ENCODE measurements around the gene SORL1.
A peak's percentile ranks its signal among the peaks of the same experiment; 100 is the strongest.

The SORL1 gene

DNA sequence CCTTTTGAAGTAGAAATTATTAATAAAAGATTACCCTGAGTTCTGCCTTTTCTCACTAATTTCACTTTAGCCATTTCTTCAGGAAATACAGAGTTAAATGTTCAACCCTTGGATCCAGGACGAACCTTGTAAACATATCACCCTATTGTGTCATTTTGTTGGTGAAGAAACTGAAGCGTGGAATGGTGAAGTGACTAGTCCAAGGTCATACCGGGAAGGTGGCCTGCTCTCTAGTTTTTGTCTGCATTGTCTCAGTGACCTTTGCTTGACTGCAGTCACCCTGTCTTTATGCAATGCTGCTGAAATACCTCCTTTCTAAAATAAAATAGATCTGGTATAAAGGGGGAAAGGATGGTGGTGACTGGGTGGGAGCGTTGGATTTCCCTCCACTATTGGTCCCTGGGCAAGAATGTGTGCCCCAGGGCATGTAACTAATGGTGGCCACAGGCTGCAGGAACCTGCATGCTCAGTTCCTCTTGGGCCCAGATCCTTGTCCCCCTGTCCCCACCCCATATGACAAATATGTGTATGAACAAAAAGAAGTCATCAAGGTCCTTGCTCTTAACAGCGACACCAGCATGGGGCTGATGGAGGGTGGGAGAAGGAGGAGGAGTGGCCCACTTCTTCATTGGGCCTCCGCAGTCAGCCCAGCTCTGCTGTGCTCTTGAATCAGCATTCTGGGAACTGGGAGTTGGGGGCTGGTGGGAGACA lies 1.6 kb downstream of the SORL1 start:
- DNase-seq (ENCODE audit: low read depth in 2 of 2): no peak

DNA sequence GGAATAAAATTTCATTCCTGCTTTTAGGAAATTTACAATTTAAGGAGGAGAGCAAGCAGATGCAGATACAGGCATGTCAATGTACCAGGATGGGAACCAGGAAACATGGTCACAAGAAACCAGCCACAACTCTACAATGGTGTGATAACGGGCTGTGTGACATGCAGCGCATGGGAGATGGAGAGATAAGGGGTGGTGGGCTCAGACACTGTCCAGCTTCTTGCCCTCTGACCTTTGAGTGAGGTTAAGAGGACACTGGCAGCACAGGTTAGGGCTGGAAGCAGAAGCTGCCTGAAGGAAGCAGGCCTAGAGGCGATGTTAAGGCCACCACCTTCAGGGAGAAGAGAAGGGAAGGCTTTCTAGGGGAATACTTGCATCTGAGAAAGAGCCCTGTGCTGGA lies 3.0 kb downstream of the SORL1 start:
- DNase-seq (ENCODE audit: low read depth in 2 of 2): no peak

GRCh38 chr11:121456151-121456550 lies 4.0 kb downstream of the SORL1 start:
- no peak for DNase-seq (ENCODE audit: low read depth in 2 of 2)

DNA sequence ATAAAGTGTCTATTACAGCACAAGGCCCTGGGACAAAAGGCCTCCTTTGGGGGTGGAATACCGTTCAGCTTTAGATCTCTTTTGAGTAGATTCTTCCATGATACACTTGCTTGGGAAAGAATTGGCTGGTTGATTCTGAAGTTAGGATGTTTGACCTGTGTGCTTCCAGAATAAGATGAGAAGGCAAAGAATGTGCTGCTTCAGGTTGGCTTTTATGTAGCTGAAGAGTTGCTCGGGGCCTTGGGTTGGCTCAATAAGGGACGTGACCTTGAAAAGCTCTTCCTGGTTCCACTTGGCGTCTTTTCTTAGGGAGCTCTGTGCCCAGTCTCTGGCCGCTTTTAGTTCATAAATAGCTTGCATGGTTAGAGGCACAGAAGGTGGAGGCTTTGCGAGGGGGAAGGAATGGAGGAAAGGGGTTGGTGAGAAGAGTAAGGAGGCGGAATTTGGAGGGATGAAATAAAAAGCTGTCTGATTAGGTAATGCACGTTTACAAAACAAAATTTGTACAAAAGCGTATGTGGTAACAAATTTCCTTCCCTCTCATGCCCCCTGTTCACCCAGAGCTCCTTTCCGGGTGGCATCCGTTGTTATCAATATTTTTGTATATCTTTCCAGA lies 4.8 kb downstream of the SORL1 start:
- DNase-seq (ENCODE audit: low read depth in 2 of 2): no peak

DNA sequence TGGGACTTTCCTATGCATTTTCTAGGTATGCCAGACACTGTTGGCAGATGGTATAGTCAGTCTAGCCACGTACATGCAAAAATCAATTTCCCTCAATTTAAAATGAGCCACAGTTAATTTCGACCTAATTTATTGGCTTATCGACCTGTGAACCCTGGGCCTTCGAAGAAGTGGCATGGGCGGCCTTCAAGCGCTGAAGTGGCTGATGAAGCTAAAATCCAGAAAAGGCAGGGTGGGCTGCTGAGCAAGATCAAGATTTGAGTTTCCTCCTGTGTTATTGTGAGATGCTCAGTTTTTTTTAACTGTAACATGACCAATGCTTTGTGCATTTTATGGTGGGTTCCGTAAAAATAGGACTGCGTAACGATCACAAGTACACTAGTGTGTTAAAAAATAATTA lies 6.4 kb downstream of the SORL1 start:
- no peak for DNase-seq (ENCODE audit: low read depth in 2 of 2)

DNA sequence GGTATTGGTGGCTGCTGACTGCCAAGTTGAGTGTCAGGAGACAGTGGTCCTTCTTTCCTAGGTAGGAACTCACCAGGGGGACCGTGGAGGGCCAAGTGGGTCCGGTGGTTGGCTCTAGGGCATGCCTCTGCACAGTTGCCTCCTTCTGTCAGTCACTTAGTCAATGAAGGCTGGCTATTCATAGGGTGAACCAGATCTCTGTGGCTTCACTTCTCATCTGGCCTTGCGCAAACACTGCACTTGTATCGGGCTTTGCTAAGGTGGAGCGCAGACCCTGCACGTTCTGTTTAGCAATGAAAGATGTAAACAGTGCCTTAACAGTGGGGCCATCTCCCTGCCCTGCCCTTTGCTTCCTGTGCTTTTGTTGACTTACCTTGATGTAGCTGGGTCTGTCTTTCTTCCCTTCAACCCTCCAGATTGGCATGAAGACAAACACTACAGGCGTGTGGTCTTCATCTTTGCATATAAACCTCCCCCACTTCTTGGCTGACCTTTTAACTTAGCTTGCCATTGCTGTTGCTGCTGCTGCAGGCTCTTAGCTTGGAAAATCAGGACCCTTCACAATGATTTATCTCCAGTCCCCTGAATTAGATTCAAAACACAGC lies 7.4 kb downstream of the SORL1 start:
- no peak for DNase-seq (ENCODE audit: low read depth in 2 of 2)

DNA sequence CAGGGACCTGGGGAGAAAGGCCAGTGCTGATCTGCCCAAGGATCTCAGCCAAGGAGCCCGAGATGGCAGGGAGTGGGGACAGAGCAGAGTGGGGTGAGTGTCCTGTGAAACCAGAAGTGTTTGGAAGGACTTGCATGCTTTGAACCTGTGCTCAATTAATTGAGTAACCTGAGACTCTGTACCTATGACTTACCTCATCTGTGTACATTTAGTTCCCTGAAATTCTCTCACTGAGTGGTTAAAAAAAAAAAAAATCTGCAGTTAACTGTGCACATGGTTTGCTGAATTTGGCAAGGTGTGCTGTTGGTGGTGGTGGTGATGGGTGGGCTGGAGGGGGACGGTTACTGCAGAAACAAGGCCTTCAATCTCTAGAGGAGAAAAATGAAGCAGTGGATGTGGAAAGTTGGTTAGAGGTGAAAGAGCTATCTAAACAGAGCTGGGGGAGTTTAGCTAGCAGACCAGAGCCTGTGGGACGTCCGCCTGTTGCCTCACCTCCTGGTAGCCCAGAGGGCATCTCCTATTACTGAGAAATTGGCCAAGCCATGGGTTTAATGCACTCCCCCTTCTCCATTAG lies 8.9 kb downstream of the SORL1 start:
- DNase-seq (ENCODE audit: low read depth in 2 of 2): no peak

DNA sequence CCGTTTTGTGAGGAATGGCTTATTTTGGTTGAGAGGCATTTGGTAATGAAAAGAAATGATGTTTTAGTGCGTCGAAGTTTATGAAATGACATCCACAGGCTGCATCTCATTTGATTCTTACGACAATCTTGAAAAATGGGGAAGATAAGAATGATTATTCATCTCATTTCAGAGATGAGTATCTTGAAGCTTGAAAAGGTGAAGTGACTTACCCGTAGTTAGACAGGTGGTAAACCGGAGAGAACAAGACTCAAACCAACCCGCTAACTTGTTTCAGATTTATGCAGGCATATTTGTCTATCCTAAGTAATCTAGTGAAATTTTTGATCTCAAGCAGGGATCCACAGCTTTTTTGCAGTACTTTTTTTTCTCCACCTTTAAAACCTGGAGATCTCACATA lies 9.7 kb downstream of the SORL1 start:
- no peak for DNase-seq (ENCODE audit: low read depth in 2 of 2)

- DNase-seq (ENCODE audit: low read depth in 2 of 2): no peak
These were observed 11.7 kb downstream of the SORL1 start for GRCh38 chr11:121463689-121464335.

DNA sequence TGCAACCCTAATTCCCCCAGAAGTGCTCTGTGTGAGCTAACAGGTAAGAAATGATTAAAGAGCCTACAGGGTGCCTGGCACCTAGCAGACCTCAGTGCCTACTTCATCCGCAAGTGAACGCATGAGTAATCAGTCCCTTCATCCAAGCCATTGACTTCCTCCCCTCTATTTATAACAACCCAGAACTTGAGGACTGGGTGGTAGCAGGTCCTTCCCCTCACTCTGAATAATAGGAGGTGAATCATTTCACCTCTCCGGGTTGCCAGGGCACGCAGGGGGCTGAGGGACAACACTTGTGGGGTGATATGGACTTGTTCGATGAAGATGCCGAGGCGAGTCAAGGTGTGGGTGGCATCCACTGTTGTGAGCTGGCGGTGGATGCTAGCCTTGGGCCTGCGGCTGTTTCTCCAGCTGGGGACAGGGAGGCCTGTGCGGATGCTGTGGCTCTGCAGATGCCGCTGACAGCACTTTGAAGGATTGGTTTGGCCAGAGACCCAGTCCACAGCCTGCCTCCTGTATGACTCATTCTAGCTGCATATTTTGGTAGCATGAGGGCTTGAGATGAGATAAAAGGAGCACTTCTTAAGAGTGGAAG lies 12.3 kb downstream of the SORL1 start:
- DNase-seq (ENCODE audit: low read depth in 2 of 2): peak; percentile 77 to 89

DNA sequence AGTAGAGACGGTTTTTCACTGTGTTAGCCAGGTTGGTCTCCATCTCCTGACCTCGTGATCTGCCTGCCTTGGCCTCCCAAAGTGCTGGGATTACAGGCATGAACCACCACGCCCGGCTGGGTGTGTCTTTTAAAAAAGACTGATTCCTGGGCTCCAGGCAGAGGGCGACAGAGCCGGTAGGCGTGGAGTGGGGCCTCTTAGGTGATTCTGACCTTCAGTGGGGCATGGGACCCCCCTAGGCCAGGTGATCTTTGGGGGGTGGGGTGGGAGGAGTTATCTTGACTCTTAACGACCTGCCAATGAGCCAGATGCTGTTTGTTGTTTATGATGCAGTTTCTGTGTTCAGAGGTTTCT lies 13.6 kb downstream of the SORL1 start:
- DNase-seq (ENCODE audit: low read depth in 2 of 2): no peak

GRCh38 chr11:121466063-121466794 lies 14.1 kb downstream of the SORL1 start:
- DNase-seq (ENCODE audit: low read depth in 2 of 2): peak; percentile 31 to 50

- DNase-seq (ENCODE audit: low read depth in 2 of 2): no peak
These were observed 15.4 kb downstream of the SORL1 start for GRCh38 chr11:121467471-121467870.

GRCh38 chr11:121467965-121468364 lies 15.9 kb downstream of the SORL1 start:
- DNase-seq (ENCODE audit: low read depth in 2 of 2): peak; percentile 75 to 78

GRCh38 chr11:121469910-121470309 lies 17.8 kb downstream of the SORL1 start:
- no peak for DNase-seq (ENCODE audit: low read depth in 2 of 2)

DNA sequence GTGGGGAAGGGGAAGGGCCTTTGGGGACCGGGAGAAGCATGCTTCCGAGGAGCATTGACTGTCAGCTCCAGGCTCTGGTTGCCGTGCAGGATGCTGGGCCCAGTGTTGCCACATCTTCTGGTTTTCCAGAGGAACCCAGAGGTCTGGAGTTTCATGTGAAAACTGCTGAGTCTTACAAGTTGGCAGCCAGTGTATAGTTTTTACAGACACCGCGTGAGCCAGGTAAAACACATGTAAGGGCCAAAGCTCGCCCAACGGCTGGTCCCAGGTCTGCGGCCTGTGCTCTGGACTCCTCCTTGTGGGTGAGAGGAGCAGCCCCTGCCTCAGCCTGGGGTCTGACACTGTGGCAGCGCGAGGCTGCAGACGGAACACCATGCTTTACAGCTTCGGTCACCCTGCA lies 19.1 kb downstream of the SORL1 start:
- no peak for DNase-seq (ENCODE audit: low read depth in 2 of 2)

DNA sequence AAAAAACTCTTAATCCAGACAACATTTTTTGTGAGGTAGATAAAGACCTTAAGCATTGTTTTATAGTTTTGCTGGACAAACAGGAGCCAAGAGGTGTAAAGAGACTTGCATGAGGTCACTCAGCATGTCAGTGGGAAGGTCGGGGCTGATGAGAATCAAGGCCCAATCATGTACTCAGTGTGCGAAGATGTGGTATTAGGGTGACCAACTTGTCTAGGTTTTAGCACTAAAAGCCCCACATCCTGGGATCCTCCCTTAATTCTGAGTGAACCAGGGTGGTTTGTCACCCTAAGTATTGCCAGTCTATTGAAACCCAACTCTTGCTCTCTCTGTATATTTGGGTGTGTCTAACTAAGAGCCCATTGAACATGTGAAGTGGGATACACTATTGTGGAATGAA lies 20.2 kb downstream of the SORL1 start:
- no peak for DNase-seq (ENCODE audit: low read depth in 2 of 2)

GRCh38 chr11:121473064-121473777 lies 21.1 kb downstream of the SORL1 start:
- DNase-seq (ENCODE audit: low read depth in 2 of 2): no peak

GRCh38 chr11:121474680-121475079 lies 22.6 kb downstream of the SORL1 start:
- no peak for DNase-seq (ENCODE audit: low read depth in 2 of 2)

GRCh38 chr11:121476379-121477032 lies 24.4 kb downstream of the SORL1 start:
- no peak for DNase-seq (ENCODE audit: low read depth in 2 of 2)

Measured in stimulated activated CD8-positive, alpha-beta memory T cell treated with anti-CD3 and anti-CD28 coated beads, Interleukin-15, amount 100 ng/mL, for 48 hours (primary cell).